Heart left ventricle (tissue), 16 donors: ENCODE results near the gene BNC2. TPM values are rescaled to one million over a fixed set of nuclear protein-coding genes. Genes with fewer than 3 reads are reported as not detected.

Experiments
- ATAC-seq, 4 donors: fragments of 200-7000 bp; cut with Tn5 transposase; one replicate each; pipeline ENCODE4 v1.9.1; 2020 to 2022; ENCODE audit warnings: moderate library complexity in 4 of 4, mild to moderate bottlenecking in 3 of 4, moderate number of reproducible peaks in 1 of 4
- DNase-seq, 5 donors: peaks; one replicate each; pipeline ENCODE4 v3.0.0-alpha.2; 2020
- H3K27ac ChIP-seq, 12 donors: fragments of 200-600 bp; sonication (generic) in 4 of 12; one replicate each; pipeline versions ENCODE4 v1.5.0 to v1.8.0; 2016 to 2022; ENCODE audit warnings: mild to moderate bottlenecking in 2 of 12
- H3K27me3 ChIP-seq, 9 donors: fragments of 200-600 bp; sonication (generic) in 2 of 9; one replicate each; pipeline versions ENCODE4 v1.5.1 to v1.8.0; 2016 to 2022; ENCODE audit warnings: mild to moderate bottlenecking in 3 of 9
- H3K36me3 ChIP-seq, 9 donors: fragments of 200-600 bp; sonication (generic) in 2 of 9; one replicate each; pipeline versions ENCODE4 v1.5.0 to v1.8.0; 2018 to 2022; ENCODE audit warnings: mild to moderate bottlenecking in 2 of 9
- H3K4me1 ChIP-seq, 12 donors: fragments of 200-600 bp; sonication (generic) in 4 of 12; one replicate each; pipeline versions ENCODE4 v1.5.0 to v1.8.0; 2016 to 2022; ENCODE audit warnings: mild to moderate bottlenecking in 3 of 12
- H3K4me3 ChIP-seq, 12 donors: fragments of 200-600 bp; sonication (generic) in 4 of 12; one replicate each; pipeline versions ENCODE4 v1.5.0 to v1.8.0; 2017 to 2022; ENCODE audit warnings: mild to moderate bottlenecking in 9 of 12, moderate library complexity in 4 of 12
- H3K9me3 ChIP-seq, 12 donors: fragments of 200-600 bp; sonication (generic) in 4 of 12; one replicate each; pipeline versions ENCODE4 v1.5.0 to v1.8.0; 2016 to 2022; ENCODE audit warnings: mild to moderate bottlenecking in 1 of 12
- POLR2A ChIP-seq, 2 donors: fragments of 450-650 bp; IDR thresholded peaks; one replicate each; pipeline ENCODE4 v1.6.1; 2017; ENCODE audit warnings: antibody characterized with exemption in 2 of 2, mild to moderate bottlenecking in 2 of 2, moderate library complexity in 2 of 2
- WGBS, 4 donors: extraction: QIAGEN DNeasy Blood & Tissue Kit in 2 of 4; methylation state at CpG; one replicate each; pipeline versions ENCODE4 v1.1.5 to v1.1.7; 2013 to 2018; 5-methylcytosine and 5-hydroxymethylcytosine counted together
- intact Hi-C, 10 donors: fragments of 100-400 bp; cut with DNase I; formaldehyde crosslinking; loops; one replicate each; pipeline versions ENCODE4 v1.11.1 to v1.14.2; 2022
- polyA plus RNA-seq, 2 donors: library from polyadenylated mRNA; stranded (reverse); fragments of 200-250 nt; gene quantifications; one replicate each; pipeline ENCODE4 v1.2.3, GENCODE V29; 2013
- total RNA-seq, 9 donors: library from RNA; depleted of rRNA in 2 of 9; stranded (reverse); fragments of >200 nt in 2 of 9; fragmentation: NEBNext Ultra II Directional in 3 of 9; extraction: Animal tissue kit (Norgen Biotek cat#: 25700) in 3 of 9; gene quantifications; one replicate each; pipeline versions ENCODE4 v1.1.0 to v1.2.4, GENCODE V29; 2016 to 2023
- TF ChIP-seq, protein P1 (sequence below), 12 donors: fragments of 200-600 bp; sonication (generic) in 4 of 12; IDR thresholded peaks; one replicate each; pipeline versions ENCODE4 v1.5.0 to v1.8.0; 2018 to 2022; ENCODE audit warnings: antibody characterized with exemption in 12 of 12, mild to moderate bottlenecking in 5 of 12
- donor health status: ischemic (EF 13 %, LVEDD 7.1; RV severe dilation, severe dysfunction).
- donor health status: healthy with polysubstance abuse.
- donor health status: DM: no; HTN: yes; CAD: no.
- donor health status: DM: no; HTN: no; CAD: no.
- donor health status: ischemic (EF 25% LVEDD 6.9; RV normal size, moderate dysfunction).
- donor health status: ischemic (EF 25% LVEDD 5.7; RV mildly dilated, moderate dysfunction).
- donor health status: healthy.
- donor health status: DM: yes; HTN: yes; CAD: no.
- donor health status: ischemic (EF 35%, LVEDD 5.7; RV mildly dilated, moderate dysfunction).
- donor health status: nonischemic (EF 11% LVEDD 7.7; RV severe dilation, severe dysfunction).
- donor health status: DM: yes; HTN: yes; CAD: no.
- donor health status: PGD.
- donor health status: ischemic (EF 29% LVEDD 5.4; RV normal size, mild dysfunction).
- donor health status: nonischemic (EF 23%, LVEDD 6.1; RV moderate dilation, normal function).

Gene BNC2
- total and polyA plus RNA-seq, 11 donors, result 0.38 to 27.1 (median 3.8) TPM

DNA sequence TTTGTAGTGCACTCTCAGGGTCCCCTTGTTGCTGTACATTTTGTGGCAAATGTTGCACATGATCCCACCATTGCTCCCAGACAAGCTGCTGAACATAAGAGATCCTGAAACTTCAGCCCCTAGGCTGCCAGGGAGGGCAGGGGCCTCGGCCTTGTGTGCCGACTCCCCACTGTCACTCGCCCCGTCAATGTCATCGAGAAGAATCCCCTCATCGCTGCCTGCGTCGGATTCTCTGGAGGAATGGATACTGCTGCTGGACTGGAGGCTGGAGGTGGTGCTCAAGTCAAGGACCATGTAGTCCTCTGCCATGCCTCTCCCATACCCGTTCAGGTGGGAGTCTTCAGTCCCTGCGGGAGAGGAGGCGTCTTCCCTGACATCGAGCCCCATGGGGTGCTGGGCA lies 451.3 kb downstream of the BNC2 start:
- peaks cover 0 to 4% (median 0%) of the 10 kb centered on the region in 12 donors for H3K4me1 ChIP-seq
- H3K4me3 ChIP-seq, result no peak overlapping the region
- no peak for DNase-seq
- no peak for TF ChIP-seq POLR2A (IDR thresholded peaks at IDR 0.05)
- TF ChIP-seq, protein P1, sequence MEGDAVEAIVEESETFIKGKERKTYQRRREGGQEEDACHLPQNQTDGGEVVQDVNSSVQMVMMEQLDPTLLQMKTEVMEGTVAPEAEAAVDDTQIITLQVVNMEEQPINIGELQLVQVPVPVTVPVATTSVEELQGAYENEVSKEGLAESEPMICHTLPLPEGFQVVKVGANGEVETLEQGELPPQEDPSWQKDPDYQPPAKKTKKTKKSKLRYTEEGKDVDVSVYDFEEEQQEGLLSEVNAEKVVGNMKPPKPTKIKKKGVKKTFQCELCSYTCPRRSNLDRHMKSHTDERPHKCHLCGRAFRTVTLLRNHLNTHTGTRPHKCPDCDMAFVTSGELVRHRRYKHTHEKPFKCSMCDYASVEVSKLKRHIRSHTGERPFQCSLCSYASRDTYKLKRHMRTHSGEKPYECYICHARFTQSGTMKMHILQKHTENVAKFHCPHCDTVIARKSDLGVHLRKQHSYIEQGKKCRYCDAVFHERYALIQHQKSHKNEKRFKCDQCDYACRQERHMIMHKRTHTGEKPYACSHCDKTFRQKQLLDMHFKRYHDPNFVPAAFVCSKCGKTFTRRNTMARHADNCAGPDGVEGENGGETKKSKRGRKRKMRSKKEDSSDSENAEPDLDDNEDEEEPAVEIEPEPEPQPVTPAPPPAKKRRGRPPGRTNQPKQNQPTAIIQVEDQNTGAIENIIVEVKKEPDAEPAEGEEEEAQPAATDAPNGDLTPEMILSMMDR (IDR thresholded peaks at IDR 0.05), result no peak
- no peak overlapping the region for H3K27ac ChIP-seq
- ATAC-seq, result no peak
- intact Hi-C loops, result loop anchor here in 2 of 10 donors (10.0 kb wide), 2 partner anchors 74 to 376 kb away; no protein-coding TSS in a partner anchor
- H3K9me3 ChIP-seq, result no peaks in the 10 kb centered on the region
- peaks cover 0 to 3% (median 0%) of the 10 kb centered on the region in 9 donors for H3K36me3 ChIP-seq
- no peaks in the 10 kb centered on the region for H3K27me3 ChIP-seq
- 95 to 96% (median 95%) methylated on average over 9 to 12 of the region's 12 CpGs for WGBS, 4 donors

DNA sequence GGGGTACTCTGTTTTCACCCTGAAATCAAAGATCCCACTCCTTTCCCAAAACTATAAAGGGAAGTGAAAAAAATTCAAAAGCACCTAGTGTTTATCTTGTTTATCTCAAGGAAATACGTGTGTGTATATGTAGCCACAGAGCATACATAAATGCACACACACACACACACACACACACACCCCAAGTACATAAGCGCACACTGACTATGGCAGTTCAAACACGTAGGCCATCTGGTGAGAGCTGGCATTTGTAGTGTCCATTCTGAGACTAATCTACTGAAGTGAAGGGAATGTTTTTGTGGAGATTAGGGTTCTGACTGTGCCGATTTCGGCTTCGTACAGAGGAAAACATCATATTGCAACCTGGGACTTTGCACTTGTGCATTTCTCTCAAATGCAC lies 451.7 kb downstream of the BNC2 start:
- peaks cover 0 to 8% (median 0%) of the 10 kb centered on the region in 12 donors for H3K4me1 ChIP-seq
- 79 to 95% (median 83%) methylated on average over 6 of the region's 6 CpGs for WGBS, 4 donors
- peaks cover 0 to 3% (median 0%) of the 10 kb centered on the region in 9 donors for H3K27me3 ChIP-seq
- intact Hi-C loops, result loop anchor here in 2 of 10 donors (10.0 kb wide), 2 partner anchors 74 to 376 kb away; no protein-coding TSS in a partner anchor
- H3K36me3 ChIP-seq, result peaks cover 0 to 3% (median 0%) of the 10 kb centered on the region in 9 donors
- no peak overlapping the region for H3K27ac ChIP-seq
- no peak for DNase-seq
- no peaks in the 10 kb centered on the region for H3K9me3 ChIP-seq
- H3K4me3 ChIP-seq, result no peak overlapping the region
- ATAC-seq, result no peak
- no peak for TF ChIP-seq POLR2A (IDR thresholded peaks at IDR 0.05)

DNA sequence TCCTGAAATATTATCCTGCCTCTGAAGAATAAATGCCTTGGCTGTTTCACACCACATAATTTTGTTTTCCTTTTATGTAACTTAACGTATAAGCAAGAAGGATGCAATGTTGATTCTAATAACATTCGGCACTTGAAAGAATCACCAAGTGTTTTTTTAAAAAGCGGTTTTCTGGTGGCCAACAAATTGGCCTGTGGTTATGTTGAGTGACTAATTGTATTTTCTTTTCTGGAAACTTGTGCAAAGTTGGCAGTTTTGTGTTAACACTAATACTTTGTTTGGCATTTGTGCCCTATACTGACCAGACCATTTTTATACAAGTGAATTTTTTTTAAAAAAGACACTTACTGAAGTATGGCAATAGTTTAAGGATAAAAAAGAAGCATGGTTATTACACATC lies 452.7 kb downstream of the BNC2 start:
- WGBS, 4 donors, result 85 to 93% (median 92%) methylated on average over 3 of the region's 3 CpGs
- Histone ChIP-seq H3K27ac (peak overlapping the region in 4 of 12 donors; percentile 24 to 54 (median 32)), H3K4me3 (peak overlapping the region in 1 of 12 donors; percentile 11), H3K9me3 (no peaks in the 10 kb centered on the region), H3K27me3 (peaks cover 0 to 3% (median 0%) of the 10 kb centered on the region in 9 donors), H3K36me3 (peaks cover 0 to 3% (median 0%) of the 10 kb centered on the region in 9 donors), H3K4me1 (peaks cover 0 to 11% (median 0%) of the 10 kb centered on the region in 12 donors)
- intact Hi-C loops, result loop anchor here in 2 of 10 donors (10.0 kb wide), 2 partner anchors 73 to 377 kb away; no protein-coding TSS in a partner anchor
- ATAC-seq (no peak), DNase-seq (no peak)
- TF ChIP-seq, protein P1 (IDR thresholded peaks at IDR 0.05), result no peak
- TF ChIP-seq POLR2A (IDR thresholded peaks at IDR 0.05), result no peak

DNA sequence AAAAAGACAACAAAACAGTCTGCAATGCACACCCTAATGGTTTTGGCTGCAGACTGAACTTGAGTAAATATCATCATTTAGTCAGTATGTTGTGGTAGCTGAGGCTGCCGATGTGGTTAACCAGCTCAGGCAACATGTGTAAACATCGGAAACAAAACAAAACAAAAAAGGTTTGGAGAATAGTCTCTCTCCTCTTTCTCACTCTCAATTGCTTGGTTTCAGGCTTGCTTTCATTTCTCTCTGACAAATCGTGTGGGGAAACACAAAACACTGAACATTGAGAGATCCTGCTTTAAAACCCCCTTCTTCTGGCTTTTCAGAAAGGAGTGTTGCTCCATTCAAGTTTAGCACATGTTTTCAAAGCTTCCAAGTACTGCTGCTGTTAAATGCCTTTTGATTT lies 453.3 kb downstream of the BNC2 start:
- peaks cover 0 to 12% (median 0%) of the 10 kb centered on the region in 12 donors for H3K4me1 ChIP-seq
- DNase-seq, result no peak
- WGBS, 4 donors, result 55 to 79% (median 66%) methylated on average over 3 of the region's 3 CpGs
- TF ChIP-seq, protein P1 (IDR thresholded peaks at IDR 0.05), result no peak
- TF ChIP-seq POLR2A (IDR thresholded peaks at IDR 0.05), result no peak
- peak overlapping the region in 2 of 12 donors; percentile 11 to 14 for H3K4me3 ChIP-seq
- H3K9me3 ChIP-seq, result no peaks in the 10 kb centered on the region
- peaks cover 0 to 3% (median 0%) of the 10 kb centered on the region in 9 donors for H3K36me3 ChIP-seq
- intact Hi-C loops, result loop anchor here in 2 of 10 donors (10.0 kb wide), 2 partner anchors 72 to 378 kb away; no protein-coding TSS in a partner anchor
- no peak for ATAC-seq
- H3K27me3 ChIP-seq, result peaks cover 0 to 3% (median 0%) of the 10 kb centered on the region in 9 donors
- H3K27ac ChIP-seq, result peak overlapping the region in 7 of 12 donors; percentile 5 to 54 (median 24)
